Caco-2 (cell line): ENCODE results near the gene SPR. TPM values are rescaled to one million over a fixed set of nuclear protein-coding genes. Genes with fewer than 3 reads are reported as not detected.

Experiments
- BruUV-seq: library from RNA; stranded (reverse); fragments of 400-500 nt; replicated peaks from 2 replicates; lab custom pipeline; 2021; lab: Mats Ljungman, UMichigan
- CTCF ChIA-PET: fragments of 300-600 bp; sonication (Branson Sonifier 250); formaldehyde crosslinking; loops from one replicate; lab custom pipeline; 2022; ENCODE audit warnings: antibody characterized with exemption; lab: Charles Lee
- POLR2A ChIA-PET: fragments of 300-600 bp; sonication (Branson Sonifier 250); formaldehyde crosslinking; loops from one replicate; lab custom pipeline; 2022; ENCODE audit warnings: antibody characterized with exemption; lab: Charles Lee
- DNase-seq, 2 experiments: peaks; one replicate each; pipeline versions ENCODE4 v3.0.0 to v3.0.0-alpha.2; 2020 to 2022
- H3K27me3 ChIP-seq: replicated peaks from 2 replicates; pipeline ENCODE4 v1.6.0; 2011; ENCODE audit warnings: low read length; ENCODE audit not compliant: control insufficient read depth, insufficient read depth
- H3K36me3 ChIP-seq: 2 replicates; pipeline ENCODE4 v1.5.1; 2011; ENCODE audit warnings: low read length; ENCODE audit not compliant: control insufficient read depth, insufficient read depth
- H3K4me1 ChIP-seq: fragments of 250-450 bp; sonication (Bioruptor Pico); 2 replicates; pipeline ENCODE4 v1.5.1; 2020; ENCODE audit warnings: mild to moderate bottlenecking
- H3K4me3 ChIP-seq: 2 replicates; pipeline ENCODE4 v1.5.1; 2011; ENCODE audit warnings: low read depth, mild to moderate bottlenecking, control low read depth, low read length
- H3K9me3 ChIP-seq: fragments of 250-450 bp; sonication (Bioruptor Pico); 2 replicates; pipeline ENCODE4 v1.5.1; 2020; ENCODE audit warnings: mild to moderate bottlenecking, moderate library complexity
- H3K27ac Mint-ChIP-seq: one replicate; pipeline ENCODE4 v1.8.0; 2022; ENCODE audit warnings: mixed read lengths; ENCODE audit not compliant: unreplicated experiment
- H3K27me3 Mint-ChIP-seq: one replicate; pipeline ENCODE4 v1.8.0; 2022; ENCODE audit warnings: mixed read lengths; ENCODE audit not compliant: insufficient read depth, unreplicated experiment
- H3K36me3 Mint-ChIP-seq: one replicate; pipeline ENCODE4 v1.8.0; 2022; ENCODE audit warnings: mild to moderate bottlenecking, mixed read lengths; ENCODE audit not compliant: insufficient read depth, unreplicated experiment
- H3K4me1 Mint-ChIP-seq: one replicate; pipeline ENCODE4 v1.8.0; 2022; ENCODE audit warnings: low read depth, mixed read lengths; ENCODE audit not compliant: unreplicated experiment
- H3K4me3 Mint-ChIP-seq: one replicate; pipeline ENCODE4 v1.8.0; 2022; ENCODE audit warnings: mild to moderate bottlenecking, moderate library complexity, mixed read lengths; ENCODE audit not compliant: unreplicated experiment
- H3K9me3 Mint-ChIP-seq: one replicate; pipeline ENCODE4 v1.8.0; 2022; ENCODE audit warnings: mixed read lengths; ENCODE audit not compliant: unreplicated experiment
- intact Hi-C: fragments of 100-400 bp; cut with micrococcal nuclease; formaldehyde crosslinking; loops from one replicate; pipeline ENCODE4 v1.10.0; 2022; ENCODE audit not compliant: unreplicated experiment
- total RNA-seq: library from RNA; stranded (reverse); gene quantifications from 2 replicates; pipeline ENCODE4 v1.2.3, GENCODE V29; 2022
- TF ChIP-seq, protein P1 (sequence below), 2 experiments: fragments of 200-600 bp in 1 of 2; IDR thresholded peaks; 1 replicate in 1 of 2; 2 replicates in 1 of 2; pipeline versions ENCODE4 v1.5.1 to v1.8.0; 2011 to 2022; ENCODE audit warnings: antibody characterized with exemption in 1 of 2, control low read depth in 1 of 2, inconsistent platforms in 1 of 2, low read depth in 1 of 2, low read length in 1 of 2, mild to moderate bottlenecking in 1 of 2, moderate library complexity in 1 of 2; ENCODE audit not compliant: insufficient read depth in 1 of 2, severe bottlenecking in 1 of 2, unreplicated experiment in 1 of 2

Gene SPR
- total RNA-seq, 1 experiment from 2014 or later = 49.6 TPM

DNA sequence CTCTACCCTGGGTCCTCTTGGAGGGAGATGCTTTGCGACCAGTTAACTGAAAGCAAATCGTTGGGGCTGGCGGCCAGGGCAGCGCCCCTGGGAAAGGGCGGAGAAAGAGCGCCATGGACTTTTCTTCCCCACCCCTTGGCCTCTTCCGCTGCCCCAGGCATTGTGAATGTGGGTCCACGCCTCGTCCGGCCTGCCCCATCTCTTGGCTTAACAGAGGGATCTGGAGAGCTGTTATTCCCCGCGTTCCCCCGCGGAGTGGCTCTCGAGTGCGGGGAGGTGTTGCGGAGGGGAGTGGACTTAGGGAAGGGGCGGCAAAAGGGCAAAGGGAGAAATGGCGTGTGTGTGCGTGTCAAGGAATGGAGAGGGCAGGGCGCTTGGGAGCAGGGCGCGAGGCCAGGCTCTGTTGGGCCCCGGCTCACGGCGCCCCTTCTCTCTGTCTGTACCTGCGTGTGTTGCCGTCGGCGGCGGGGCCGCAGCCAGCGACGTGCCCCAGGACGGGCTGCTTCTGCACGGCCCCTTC, 36.7 kb downstream of the SPR start:
- ChIA-PET POLR2A (no interaction called here), CTCF (no interaction called here)
- intact Hi-C loops = no loop called here
- Mint-ChIP-seq H3K4me3 (peak overlapping the region; percentile 48), H3K27ac (no peak overlapping the region), H3K9me3 (no peaks in the 10 kb centered on the region), H3K4me1 (no peaks in the 10 kb centered on the region), H3K27me3 (peaks cover 18% of the 10 kb centered on the region), H3K36me3 (no peaks in the 10 kb centered on the region)
- no peak overlapping the region for H3K4me3 ChIP-seq
- TF ChIP-seq, protein P1, sequence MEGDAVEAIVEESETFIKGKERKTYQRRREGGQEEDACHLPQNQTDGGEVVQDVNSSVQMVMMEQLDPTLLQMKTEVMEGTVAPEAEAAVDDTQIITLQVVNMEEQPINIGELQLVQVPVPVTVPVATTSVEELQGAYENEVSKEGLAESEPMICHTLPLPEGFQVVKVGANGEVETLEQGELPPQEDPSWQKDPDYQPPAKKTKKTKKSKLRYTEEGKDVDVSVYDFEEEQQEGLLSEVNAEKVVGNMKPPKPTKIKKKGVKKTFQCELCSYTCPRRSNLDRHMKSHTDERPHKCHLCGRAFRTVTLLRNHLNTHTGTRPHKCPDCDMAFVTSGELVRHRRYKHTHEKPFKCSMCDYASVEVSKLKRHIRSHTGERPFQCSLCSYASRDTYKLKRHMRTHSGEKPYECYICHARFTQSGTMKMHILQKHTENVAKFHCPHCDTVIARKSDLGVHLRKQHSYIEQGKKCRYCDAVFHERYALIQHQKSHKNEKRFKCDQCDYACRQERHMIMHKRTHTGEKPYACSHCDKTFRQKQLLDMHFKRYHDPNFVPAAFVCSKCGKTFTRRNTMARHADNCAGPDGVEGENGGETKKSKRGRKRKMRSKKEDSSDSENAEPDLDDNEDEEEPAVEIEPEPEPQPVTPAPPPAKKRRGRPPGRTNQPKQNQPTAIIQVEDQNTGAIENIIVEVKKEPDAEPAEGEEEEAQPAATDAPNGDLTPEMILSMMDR (IDR thresholded peaks at IDR 0.05; ENCODE audit: insufficient read depth in 1 of 2, low read depth in 1 of 2, low read length in 1 of 2, severe bottlenecking in 1 of 2, unreplicated experiment in 1 of 2) = no peak
- peaks cover 3% of the 10 kb centered on the region; the same call in 1 of the 2 replicates for H3K27me3 ChIP-seq
- no peaks in the 10 kb centered on the region for H3K9me3 ChIP-seq
- peaks cover 5% of the 10 kb centered on the region; the same call in 1 of the 2 replicates for H3K4me1 ChIP-seq
- BruUV-seq = no TSS peak
- no peaks in the 10 kb centered on the region for H3K36me3 ChIP-seq
- peak in 1 of 2 experiments; percentile 30 for DNase-seq

DNA sequence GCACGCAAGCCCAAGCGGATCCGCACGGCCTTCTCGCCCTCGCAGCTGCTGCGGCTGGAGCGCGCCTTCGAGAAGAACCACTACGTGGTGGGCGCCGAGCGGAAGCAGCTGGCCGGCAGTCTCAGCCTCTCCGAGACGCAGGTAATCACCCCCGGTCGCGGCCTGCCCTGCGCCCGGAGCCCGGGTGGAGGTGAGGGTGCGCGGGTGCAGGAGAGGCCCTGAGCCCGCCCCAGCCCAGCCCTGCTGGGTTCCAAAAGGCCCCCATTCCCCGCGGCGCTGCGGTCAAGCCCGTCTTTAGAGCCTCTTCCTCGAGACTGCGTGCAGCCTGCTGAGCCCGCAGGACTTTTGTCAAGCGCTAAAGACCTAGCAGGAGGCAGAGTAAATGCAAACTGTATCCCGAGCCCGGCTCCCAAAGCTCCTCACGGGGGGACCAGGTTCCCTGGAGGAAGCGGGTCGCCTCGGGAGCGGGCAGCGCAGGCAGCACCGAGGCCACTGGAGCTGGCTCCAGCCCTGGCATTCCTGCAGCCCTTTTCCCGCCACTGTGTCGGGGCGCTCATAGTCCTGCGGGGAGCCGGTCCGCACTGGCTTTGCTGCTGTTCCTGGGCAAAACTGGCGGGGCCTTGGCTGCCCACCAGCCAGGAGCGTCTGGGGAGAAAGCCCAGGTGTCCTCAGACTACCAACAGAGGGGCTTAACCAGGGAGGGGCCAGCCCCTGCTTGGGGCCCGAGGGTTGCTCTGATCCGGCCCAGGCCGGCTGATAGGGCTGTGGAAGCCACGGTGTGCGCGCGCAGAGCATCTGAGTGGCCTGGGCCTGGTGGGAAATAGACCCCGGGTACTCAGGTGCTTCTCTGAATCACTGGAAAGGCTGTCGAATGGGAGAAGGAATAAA, 37.4 kb downstream of the SPR start:
- H3K4me3 Mint-ChIP-seq = no peak overlapping the region
- no peak overlapping the region for H3K27ac Mint-ChIP-seq
- TF ChIP-seq, protein P1 (IDR thresholded peaks at IDR 0.05; ENCODE audit: insufficient read depth in 1 of 2, low read depth in 1 of 2, low read length in 1 of 2, severe bottlenecking in 1 of 2, unreplicated experiment in 1 of 2) = no peak
- H3K9me3 ChIP-seq = no peaks in the 10 kb centered on the region
- no peaks in the 10 kb centered on the region for H3K9me3 Mint-ChIP-seq
- ChIA-PET POLR2A (no interaction called here), CTCF (interaction anchor here (1.1 kb wide), 1 partner anchor 15 kb away, joined by 4 read pairs; no protein-coding TSS in a partner anchor)
- H3K4me1 ChIP-seq = peaks cover 5% of the 10 kb centered on the region; the same call in 1 of the 2 replicates
- no peaks in the 10 kb centered on the region for H3K36me3 Mint-ChIP-seq
- H3K4me1 Mint-ChIP-seq = no peaks in the 10 kb centered on the region
- intact Hi-C loops = no loop called here
- H3K27me3 ChIP-seq = peaks cover 3% of the 10 kb centered on the region; the same call in 1 of the 2 replicates
- peaks cover 11% of the 10 kb centered on the region for H3K27me3 Mint-ChIP-seq
- no TSS peak for BruUV-seq
- H3K4me3 ChIP-seq = no peak overlapping the region
- DNase-seq = peak in 1 of 2 experiments; percentile 13
- H3K36me3 ChIP-seq = no peaks in the 10 kb centered on the region

DNA sequence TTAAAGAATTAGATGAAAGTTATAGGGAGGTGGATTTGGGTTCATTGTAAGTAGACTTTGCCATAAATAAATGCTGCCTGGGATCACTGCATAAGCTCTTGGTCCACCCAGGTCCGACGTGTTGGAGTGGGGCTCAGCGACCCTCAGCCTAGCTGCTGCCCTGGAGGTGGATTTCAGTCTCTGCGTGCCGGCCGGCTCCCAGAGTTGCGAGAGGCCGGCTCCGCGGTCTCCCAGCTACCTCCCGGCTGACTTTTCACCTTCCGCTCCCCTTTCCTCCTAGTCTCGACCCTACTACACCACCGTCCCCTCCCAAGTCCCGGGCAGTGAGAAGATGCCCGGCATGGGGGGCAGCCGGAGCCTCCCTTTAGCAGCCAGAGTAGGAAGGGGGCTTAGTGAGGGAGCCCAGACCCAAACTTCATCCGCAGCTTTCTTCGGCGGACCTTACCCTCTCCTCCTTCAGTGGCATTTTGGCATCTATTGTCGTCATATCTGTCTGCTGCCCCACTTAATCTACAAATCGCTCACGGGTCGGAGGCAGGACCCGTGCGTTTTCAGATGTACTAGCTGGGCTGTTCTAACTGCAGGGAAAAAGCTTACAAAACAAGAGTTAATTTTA, 38.2 kb downstream of the SPR start:
- intact Hi-C loops = no loop called here
- Mint-ChIP-seq H3K36me3 (no peaks in the 10 kb centered on the region), H3K4me3 (no peak overlapping the region), H3K27me3 (peaks cover 11% of the 10 kb centered on the region), H3K27ac (no peak overlapping the region), H3K4me1 (no peaks in the 10 kb centered on the region), H3K9me3 (no peaks in the 10 kb centered on the region)
- BruUV-seq = no TSS peak
- no peak overlapping the region for H3K4me3 ChIP-seq
- H3K27me3 ChIP-seq = peaks cover 3% of the 10 kb centered on the region; the same call in 1 of the 2 replicates
- ChIA-PET CTCF (interaction anchor here (1.1 kb wide), 1 partner anchor 14 kb away, joined by 4 read pairs; no protein-coding TSS in a partner anchor), POLR2A (no interaction called here)
- no peaks in the 10 kb centered on the region for H3K36me3 ChIP-seq
- TF ChIP-seq, protein P1 (IDR thresholded peaks at IDR 0.05; ENCODE audit: insufficient read depth in 1 of 2, low read depth in 1 of 2, low read length in 1 of 2, severe bottlenecking in 1 of 2, unreplicated experiment in 1 of 2) = no peak
- H3K9me3 ChIP-seq = no peaks in the 10 kb centered on the region
- H3K4me1 ChIP-seq = 0 out of 2 replicates have a peak, but pooled peaks cover 1% of the 10 kb centered on the region
- DNase-seq = peak in 1 of 2 experiments; percentile 30
